HepG2 (cell line): ENCODE measurements around the gene C11orf16. TPM values are rescaled to one million over a fixed set of nuclear protein-coding genes. Genes with fewer than 3 reads are reported as not detected.
A peak's percentile ranks its signal among the peaks of the same experiment; 100 is the strongest.

Experiments
- ARNTL ChIP-seq: sonication (generic); formaldehyde crosslinking; IDR thresholded peaks from 2 replicates; pipeline ENCODE4 v1.4.0; 2020; ENCODE audit warnings: mild to moderate bottlenecking, missing genetic modification reagents
- ATF7-NPFF ChIP-seq: sonication (generic); formaldehyde crosslinking; IDR thresholded peaks from 2 replicates; pipeline ENCODE4 v1.8.1; 2023; ENCODE audit warnings: mild to moderate bottlenecking, low read depth, missing genetic modification reagents, moderate library complexity
- DNMT3B ChIP-seq: conservative IDR thresholded peaks from 2 replicates; pipeline ENCODE4 v1.6.1; 2016; ENCODE audit warnings: missing biosample characterization, control low read depth
- DR1 ChIP-seq: sonication (generic); formaldehyde crosslinking; IDR thresholded peaks from 2 replicates; pipeline ENCODE4 v1.8.0; 2021; ENCODE audit warnings: mild to moderate bottlenecking, missing genetic modification reagents, inconsistent platforms
- HNRNPL ChIP-seq: fragments of 200-400 bp; formaldehyde crosslinking; IDR thresholded peaks from 2 replicates; pipeline ENCODE4 v1.6.1; 2017; ENCODE audit warnings: mild to moderate bottlenecking, low read depth, low read length
- KLF13 ChIP-seq: sonication (generic); formaldehyde crosslinking; IDR thresholded peaks from 2 replicates; pipeline ENCODE4 v1.4.0; 2020; ENCODE audit warnings: mild to moderate bottlenecking, missing genetic modification reagents
- PHF5A ChIP-seq: IDR thresholded peaks from one replicate; pipeline ENCODE4 v1.6.1; 2018; ENCODE audit warnings: low read depth, missing genetic modification reagents; ENCODE audit not compliant: unreplicated experiment
- PHF8 ChIP-seq: sonication (generic); formaldehyde crosslinking; IDR thresholded peaks from 2 replicates; pipeline ENCODE4 v1.5.0; 2020; ENCODE audit warnings: missing genetic modification reagents
- POLR2AphosphoS2 ChIP-seq: IDR thresholded peaks from 2 replicates; pipeline ENCODE4 v1.6.1; 2011; ENCODE audit warnings: low read depth, low read length, improper control_type of control experiment
- SMAD9 ChIP-seq: sonication (generic); formaldehyde crosslinking; IDR thresholded peaks from 2 replicates; pipeline ENCODE4 v1.5.1; 2020; ENCODE audit warnings: mild to moderate bottlenecking, missing genetic modification reagents
- SP5 ChIP-seq: IDR thresholded peaks from 2 replicates; pipeline ENCODE4 v1.6.1; 2016; ENCODE audit warnings: low read depth, borderline replicate concordance
- ZFY ChIP-seq: sonication (generic); formaldehyde crosslinking; IDR thresholded peaks from 2 replicates; pipeline ENCODE4 v1.4.0; 2020; ENCODE audit warnings: missing genetic modification reagents
- ZNF44 ChIP-seq: sonication (generic); formaldehyde crosslinking; IDR thresholded peaks from 2 replicates; pipeline ENCODE4 v1.5.1; 2020; ENCODE audit warnings: mild to moderate bottlenecking, missing genetic modification reagents
- ZNF605 ChIP-seq: sonication (generic); formaldehyde crosslinking; IDR thresholded peaks from 2 replicates; pipeline ENCODE4 v1.8.0; 2022; ENCODE audit warnings: mild to moderate bottlenecking, missing genetic modification reagents
- ZNF747 ChIP-seq: sonication (generic); formaldehyde crosslinking; IDR thresholded peaks from 2 replicates; pipeline ENCODE4 v1.8.1; 2023; ENCODE audit warnings: missing genetic modification reagents, mild to moderate bottlenecking, borderline replicate concordance
- ZSCAN31 ChIP-seq: sonication (generic); formaldehyde crosslinking; IDR thresholded peaks from 2 replicates; pipeline ENCODE4 v1.5.0; 2020; ENCODE audit warnings: low read depth, mild to moderate bottlenecking, missing genetic modification reagents
- polyA plus RNA-seq, 8 experiments: library from polyadenylated mRNA; depleted of rRNA in 3 of 8; stranded (reverse) in 7 of 8; unstranded in 1 of 8; fragments of >200 nt; fragmentation: Illumina TruSeq in 4 of 8; extraction: Trizol in 4 of 8; gene quantifications; 2 replicates each; pipeline versions ENCODE4 v1.2.1 to v1.2.3, GENCODE V29; 2011 to 2016; ENCODE audit warnings: low read depth in 4 of 8, missing spikeins in 1 of 8, mixed read lengths in 1 of 8; ENCODE audit not compliant: insufficient read depth in 1 of 8
- total RNA-seq, 5 experiments: library from RNA; depleted of rRNA; stranded (reverse); fragments of >200 nt; fragmentation: Illumina TruSeq; extraction: Trizol; gene quantifications; 2 replicates each; pipeline ENCODE4 v1.2.3, GENCODE V29; 2016; ENCODE audit warnings: low read depth in 1 of 5
- TF ChIP-seq, protein P1 (sequence below): sonication (generic); formaldehyde crosslinking; conservative IDR thresholded peaks from 2 replicates; pipeline ENCODE4 v1.8.0; 2022; ENCODE audit warnings: missing genetic modification reagents
- TF ChIP-seq, protein P2 (sequence below): sonication (generic); formaldehyde crosslinking; IDR thresholded peaks from 2 replicates; pipeline ENCODE4 v1.4.0; 2020; ENCODE audit warnings: mild to moderate bottlenecking, missing genetic modification reagents
- TF ChIP-seq, protein P3 (sequence below): sonication (generic); formaldehyde crosslinking; IDR thresholded peaks from 2 replicates; pipeline ENCODE4 v1.4.0; 2020; ENCODE audit warnings: missing genetic modification reagents; ENCODE audit errors: not compliant biosample characterization

The C11orf16 gene
- total and polyA plus RNA-seq, 2 of the 13 experiments (the other 11 are each of a cell fraction or from before 2014, with no cell fraction given): not detected

DNA sequence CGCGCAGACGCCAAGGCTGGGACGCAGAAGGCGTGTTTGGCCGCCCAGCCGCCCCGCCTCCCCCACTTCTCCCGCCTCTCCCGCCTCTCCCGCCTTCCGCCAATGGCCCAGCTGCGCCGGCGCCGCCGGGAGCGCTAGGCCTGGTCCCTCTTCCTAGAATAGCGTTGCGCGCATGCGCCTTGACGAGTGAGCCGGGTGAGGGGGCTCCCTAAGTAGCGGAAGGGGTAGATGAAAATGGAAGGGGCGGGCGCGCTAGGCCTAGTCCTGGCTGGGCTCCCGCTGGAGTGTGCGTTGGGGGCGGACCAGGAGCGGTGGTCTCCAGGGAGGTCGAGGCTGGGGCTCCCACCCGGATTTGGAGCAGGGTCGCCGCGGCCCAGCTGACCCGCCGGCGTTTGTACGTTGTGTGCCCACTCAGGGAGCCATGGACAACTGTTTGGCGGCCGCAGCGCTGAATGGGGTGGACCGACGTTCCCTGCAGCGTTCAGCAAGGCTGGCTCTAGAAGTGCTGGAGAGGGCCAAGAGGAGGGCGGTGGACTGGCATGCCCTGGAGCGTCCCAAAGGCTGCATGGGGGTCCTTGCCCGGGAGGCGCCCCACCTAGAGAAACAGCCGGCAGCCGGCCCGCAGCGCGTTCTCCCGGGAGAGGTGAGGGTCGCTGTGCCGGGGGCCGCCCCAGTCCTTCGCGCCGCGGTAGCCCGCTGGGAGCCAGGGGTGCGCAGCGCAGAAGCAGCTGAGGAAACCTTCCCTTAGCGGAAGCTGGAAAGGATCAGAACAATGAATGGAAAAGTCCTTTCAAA is 21.5 kb downstream of the C11orf16 start, which contains the start of gene AKIP1 (continued):
- peak; percentile 97 for TF ChIP-seq PHF8 (CRISPR knock-in tag)
- TF ChIP-seq SP5 (CRISPR knock-in tag): peak; percentile 32; the same call in 1 of the 2 replicates
- TF ChIP-seq DNMT3B (CRISPR knock-in tag): 0 out of 2 replicates have a peak, but pooled peaks have one; percentile 28
- 0 out of 2 replicates have a peak, but pooled peaks have one; percentile 32 for TF ChIP-seq ZSCAN31 (CRISPR knock-in tag)
- peak; percentile 87; the same call in 1 of the 2 replicates for TF ChIP-seq SMAD9 (CRISPR knock-in tag)
- TF ChIP-seq ARNTL: 0 out of 2 replicates have a peak, but pooled peaks have one; percentile 31
- TF ChIP-seq PHF5A (CRISPR knock-in tag): no peak
- peak; percentile 95 for TF ChIP-seq ZFY
- no peak for TF ChIP-seq ZNF747 (CRISPR knock-in tag)
- TF ChIP-seq ZNF44 (CRISPR knock-in tag): no peak
- 0 out of 2 replicates have a peak, but pooled peaks have one; percentile 47 for TF ChIP-seq HNRNPL
- no peak for TF ChIP-seq POLR2AphosphoS2
- TF ChIP-seq, protein P1, sequence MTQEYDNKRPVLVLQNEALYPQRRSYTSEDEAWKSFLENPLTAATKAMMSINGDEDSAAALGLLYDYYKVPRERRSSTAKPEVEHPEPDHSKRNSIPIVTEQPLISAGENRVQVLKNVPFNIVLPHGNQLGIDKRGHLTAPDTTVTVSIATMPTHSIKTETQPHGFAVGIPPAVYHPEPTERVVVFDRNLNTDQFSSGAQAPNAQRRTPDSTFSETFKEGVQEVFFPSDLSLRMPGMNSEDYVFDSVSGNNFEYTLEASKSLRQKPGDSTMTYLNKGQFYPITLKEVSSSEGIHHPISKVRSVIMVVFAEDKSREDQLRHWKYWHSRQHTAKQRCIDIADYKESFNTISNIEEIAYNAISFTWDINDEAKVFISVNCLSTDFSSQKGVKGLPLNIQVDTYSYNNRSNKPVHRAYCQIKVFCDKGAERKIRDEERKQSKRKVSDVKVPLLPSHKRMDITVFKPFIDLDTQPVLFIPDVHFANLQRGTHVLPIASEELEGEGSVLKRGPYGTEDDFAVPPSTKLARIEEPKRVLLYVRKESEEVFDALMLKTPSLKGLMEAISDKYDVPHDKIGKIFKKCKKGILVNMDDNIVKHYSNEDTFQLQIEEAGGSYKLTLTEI (CRISPR knock-in tag): no peak
- peak; percentile 74; the same call in 1 of the 2 replicates for TF ChIP-seq ZNF605 (CRISPR knock-in tag)
- TF ChIP-seq ATF7-NPFF: no peak; the same call in 1 of the 2 replicates
- TF ChIP-seq, protein P2, sequence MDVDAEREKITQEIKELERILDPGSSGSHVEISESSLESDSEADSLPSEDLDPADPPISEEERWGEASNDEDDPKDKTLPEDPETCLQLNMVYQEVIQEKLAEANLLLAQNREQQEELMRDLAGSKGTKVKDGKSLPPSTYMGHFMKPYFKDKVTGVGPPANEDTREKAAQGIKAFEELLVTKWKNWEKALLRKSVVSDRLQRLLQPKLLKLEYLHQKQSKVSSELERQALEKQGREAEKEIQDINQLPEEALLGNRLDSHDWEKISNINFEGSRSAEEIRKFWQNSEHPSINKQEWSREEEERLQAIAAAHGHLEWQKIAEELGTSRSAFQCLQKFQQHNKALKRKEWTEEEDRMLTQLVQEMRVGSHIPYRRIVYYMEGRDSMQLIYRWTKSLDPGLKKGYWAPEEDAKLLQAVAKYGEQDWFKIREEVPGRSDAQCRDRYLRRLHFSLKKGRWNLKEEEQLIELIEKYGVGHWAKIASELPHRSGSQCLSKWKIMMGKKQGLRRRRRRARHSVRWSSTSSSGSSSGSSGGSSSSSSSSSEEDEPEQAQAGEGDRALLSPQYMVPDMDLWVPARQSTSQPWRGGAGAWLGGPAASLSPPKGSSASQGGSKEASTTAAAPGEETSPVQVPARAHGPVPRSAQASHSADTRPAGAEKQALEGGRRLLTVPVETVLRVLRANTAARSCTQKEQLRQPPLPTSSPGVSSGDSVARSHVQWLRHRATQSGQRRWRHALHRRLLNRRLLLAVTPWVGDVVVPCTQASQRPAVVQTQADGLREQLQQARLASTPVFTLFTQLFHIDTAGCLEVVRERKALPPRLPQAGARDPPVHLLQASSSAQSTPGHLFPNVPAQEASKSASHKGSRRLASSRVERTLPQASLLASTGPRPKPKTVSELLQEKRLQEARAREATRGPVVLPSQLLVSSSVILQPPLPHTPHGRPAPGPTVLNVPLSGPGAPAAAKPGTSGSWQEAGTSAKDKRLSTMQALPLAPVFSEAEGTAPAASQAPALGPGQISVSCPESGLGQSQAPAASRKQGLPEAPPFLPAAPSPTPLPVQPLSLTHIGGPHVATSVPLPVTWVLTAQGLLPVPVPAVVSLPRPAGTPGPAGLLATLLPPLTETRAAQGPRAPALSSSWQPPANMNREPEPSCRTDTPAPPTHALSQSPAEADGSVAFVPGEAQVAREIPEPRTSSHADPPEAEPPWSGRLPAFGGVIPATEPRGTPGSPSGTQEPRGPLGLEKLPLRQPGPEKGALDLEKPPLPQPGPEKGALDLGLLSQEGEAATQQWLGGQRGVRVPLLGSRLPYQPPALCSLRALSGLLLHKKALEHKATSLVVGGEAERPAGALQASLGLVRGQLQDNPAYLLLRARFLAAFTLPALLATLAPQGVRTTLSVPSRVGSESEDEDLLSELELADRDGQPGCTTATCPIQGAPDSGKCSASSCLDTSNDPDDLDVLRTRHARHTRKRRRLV (CRISPR knock-in tag): no peak
- peak; percentile 52; the same call in 1 of the 2 replicates for TF ChIP-seq DR1 (CRISPR knock-in tag)
- no peak for TF ChIP-seq KLF13 (CRISPR knock-in tag)
- TF ChIP-seq, protein P3, sequence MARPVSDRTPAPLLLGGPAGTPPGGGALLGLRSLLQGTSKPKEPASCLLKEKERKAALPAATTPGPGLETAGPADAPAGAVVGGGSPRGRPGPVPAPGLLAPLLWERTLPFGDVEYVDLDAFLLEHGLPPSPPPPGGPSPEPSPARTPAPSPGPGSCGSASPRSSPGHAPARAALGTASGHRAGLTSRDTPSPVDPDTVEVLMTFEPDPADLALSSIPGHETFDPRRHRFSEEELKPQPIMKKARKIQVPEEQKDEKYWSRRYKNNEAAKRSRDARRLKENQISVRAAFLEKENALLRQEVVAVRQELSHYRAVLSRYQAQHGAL (CRISPR knock-in tag): no peak
